Gastrocnemius medialis (tissue), 4 donors: Measurements from ENCODE around the gene ZNF425.

Experiments used
- POLR2A ChIP-seq, 2 donors: fragments of 450-650 bp; IDR thresholded peaks; one replicate each; pipeline ENCODE4 v1.6.1; 2017; ENCODE audit warnings: antibody characterized with exemption in 2 of 2, mild to moderate bottlenecking in 2 of 2, moderate library complexity in 2 of 2
- TF ChIP-seq, protein P1 (sequence below), 5 experiments: fragments of 450-650 bp in 3 of 5; fragments of 200-600 bp in 2 of 5; sonication (generic) in 2 of 5; IDR thresholded peaks in 4 of 5; conservative IDR thresholded peaks in 1 of 5; 1 replicate in 4 of 5; 2 replicates in 1 of 5; pipeline ENCODE4 v1.5.1; 2016 to 2019; ENCODE audit warnings: antibody characterized with exemption in 5 of 5, mild to moderate bottlenecking in 3 of 5, moderate library complexity in 3 of 5

GRCh38 chr7:149156898-149157297 lies 30.8 kb upstream of the ZNF425 start:
- TF ChIP-seq, protein P1, sequence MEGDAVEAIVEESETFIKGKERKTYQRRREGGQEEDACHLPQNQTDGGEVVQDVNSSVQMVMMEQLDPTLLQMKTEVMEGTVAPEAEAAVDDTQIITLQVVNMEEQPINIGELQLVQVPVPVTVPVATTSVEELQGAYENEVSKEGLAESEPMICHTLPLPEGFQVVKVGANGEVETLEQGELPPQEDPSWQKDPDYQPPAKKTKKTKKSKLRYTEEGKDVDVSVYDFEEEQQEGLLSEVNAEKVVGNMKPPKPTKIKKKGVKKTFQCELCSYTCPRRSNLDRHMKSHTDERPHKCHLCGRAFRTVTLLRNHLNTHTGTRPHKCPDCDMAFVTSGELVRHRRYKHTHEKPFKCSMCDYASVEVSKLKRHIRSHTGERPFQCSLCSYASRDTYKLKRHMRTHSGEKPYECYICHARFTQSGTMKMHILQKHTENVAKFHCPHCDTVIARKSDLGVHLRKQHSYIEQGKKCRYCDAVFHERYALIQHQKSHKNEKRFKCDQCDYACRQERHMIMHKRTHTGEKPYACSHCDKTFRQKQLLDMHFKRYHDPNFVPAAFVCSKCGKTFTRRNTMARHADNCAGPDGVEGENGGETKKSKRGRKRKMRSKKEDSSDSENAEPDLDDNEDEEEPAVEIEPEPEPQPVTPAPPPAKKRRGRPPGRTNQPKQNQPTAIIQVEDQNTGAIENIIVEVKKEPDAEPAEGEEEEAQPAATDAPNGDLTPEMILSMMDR (IDR thresholded peaks at IDR 0.05 in 4 of 5, conservative IDR thresholded peaks at IDR 0.05 in 1 of 5), result no peak
- TF ChIP-seq POLR2A (IDR thresholded peaks at IDR 0.05), result no peak
